Aorta (tissue), 5 donors: ENCODE results near the gene CTNNBIP1. TPM values are rescaled to one million over a fixed set of nuclear protein-coding genes. Genes with fewer than 3 reads are reported as not detected.

Experiments
- ATAC-seq: fragments of 200-7000 bp; cut with Tn5 transposase; one replicate; pipeline ENCODE4 v1.9.1; 2022; ENCODE audit warnings: moderate library complexity; ENCODE audit not compliant: low FRiP score
- DNase-seq, 2 donors: peaks; one replicate each; pipeline ENCODE4 v3.0.0-alpha.2; 2020
- H3K27ac ChIP-seq, 2 donors: one replicate each; pipeline ENCODE4 v1.5.1; 2013; ENCODE audit warnings: low read length in 2 of 2, mild to moderate bottlenecking in 2 of 2, moderate library complexity in 2 of 2, control low read depth in 1 of 2, inconsistent platforms in 1 of 2, low read depth in 1 of 2
- H3K27me3 ChIP-seq, 2 donors: one replicate each; pipeline ENCODE4 v1.6.1; 2013; ENCODE audit warnings: control low read depth in 1 of 2, low read length in 1 of 2, mild to moderate bottlenecking in 1 of 2, moderate library complexity in 1 of 2; ENCODE audit not compliant: insufficient read depth in 2 of 2, control insufficient read depth in 1 of 2
- H3K36me3 ChIP-seq, 2 donors: one replicate each; pipeline ENCODE4 v1.6.1; 2013; ENCODE audit warnings: control low read depth in 1 of 2, low read length in 1 of 2, mild to moderate bottlenecking in 1 of 2; ENCODE audit not compliant: insufficient read depth in 2 of 2, control insufficient read depth in 1 of 2
- H3K4me1 ChIP-seq, 2 donors: one replicate each; pipeline ENCODE4 v1.6.1; 2013; ENCODE audit warnings: low read length in 2 of 2, control low read depth in 1 of 2, mild to moderate bottlenecking in 1 of 2, moderate library complexity in 1 of 2; ENCODE audit not compliant: insufficient read depth in 2 of 2, control insufficient read depth in 1 of 2
- H3K4me3 ChIP-seq, 2 donors: one replicate each; pipeline ENCODE4 v1.5.1; 2013; ENCODE audit warnings: low read length in 2 of 2, control low read depth in 1 of 2, mild to moderate bottlenecking in 1 of 2
- H3K9me3 ChIP-seq: one replicate; pipeline ENCODE4 v1.6.1; 2013; ENCODE audit warnings: mild to moderate bottlenecking, low read length; ENCODE audit not compliant: control insufficient read depth
- WGBS, 2 donors: extraction: QIAGEN DNeasy Blood & Tissue Kit; methylation state at CpG; one replicate each; pipeline ENCODE4 v1.1.7; 2013; 5-methylcytosine and 5-hydroxymethylcytosine counted together
- intact Hi-C, 2 donors: fragments of 100-400 bp; cut with DNase I; formaldehyde crosslinking; loops; one replicate each; pipeline versions ENCODE4 v1.14.2 to v1.15.0; 2022
- long read RNA-seq, 2 donors: library from polyadenylated mRNA; unstranded; transcript quantifications; one replicate each; pipeline ENCODE4 v2.0.0, GENCODE V29; 2020 to 2021
- polyA plus RNA-seq, 2 donors: library from polyadenylated mRNA; stranded (reverse); fragments of 200-250 nt; gene quantifications; one replicate each; pipeline ENCODE4 v1.2.3, GENCODE V29; 2013
- total RNA-seq, 2 donors: library from RNA; stranded (reverse); fragmentation: NEBNext Ultra II Directional; extraction: Animal tissue kit (Norgen Biotek cat#: 25700); gene quantifications; one replicate each; pipeline ENCODE4 v1.2.1, GENCODE V29; 2021
- donor health status: healthy with polysubstance abuse.
- donor health status: Bipolar disorder and iron deficiency.
- donor health status: DM: no; HTN: no; CAD: no.
- donor health status: DM: no; HTN: no; CAD: no.
- donor health status: DM: yes; HTN: yes; CAD: no.

CTNNBIP1 gene, protein sequence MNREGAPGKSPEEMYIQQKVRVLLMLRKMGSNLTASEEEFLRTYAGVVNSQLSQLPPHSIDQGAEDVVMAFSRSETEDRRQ
- total RNA-seq (10 to 100 TPM; 17.5 to 18.8 TPM), polyA plus RNA-seq (10 to 100 TPM in 1 of 2 donors, 1 to 10 TPM in 1; 8.4 to 11.1 TPM)
- long read RNA-seq, donor 1, partial matches to known transcripts, result 0 of 20 reads
- long read RNA-seq, donor 1, other reads (novel, unspliced or antisense), result 17 of 20 reads
- long read RNA-seq, donor 2, transcript CTNNBIP1-204 (5 exons, 1,206 nt), result major isoform, 9 of 16 reads
- long read RNA-seq, donor 2, partial matches to known transcripts, result 0 of 16 reads
- long read RNA-seq, donor 2, other reads (novel, unspliced or antisense), result 7 of 16 reads

- WGBS, 2 donors, result 1% methylated on average over 25 to 55 of the region's 55 CpGs
- DNase-seq, result no peak
- no peak for ATAC-seq
- Histone ChIP-seq H3K9me3 (no peaks in the 10 kb centered on the region), H3K4me3 (peak within 1 kb of the TSS; percentile 85 to 90), H3K27me3 (no peaks in the 10 kb centered on the region), H3K4me1 (no peaks in the 10 kb centered on the region), H3K36me3 (no peaks in the 10 kb centered on the region), H3K27ac (peak within 1 kb of the TSS; percentile 85 to 94)
- intact Hi-C loops, result no loop called here
These were observed at the start of gene CTNNBIP1 for GRCh38 chr1:9910076-9910422. Gene CTNNBIP1, minus strand, starts transcription at chr1:9910269. Its CDS starts 38,205 bp downstream, at chr1:9872064.

- ATAC-seq, result no peak
- no peaks in the 10 kb centered on the region for H3K27me3 ChIP-seq
- H3K4me3 ChIP-seq, result no peak overlapping the region
- intact Hi-C loops, result no loop called here
- H3K4me1 ChIP-seq, result no peaks in the 10 kb centered on the region
- no peaks in the 10 kb centered on the region for H3K36me3 ChIP-seq
- H3K9me3 ChIP-seq, result no peaks in the 10 kb centered on the region
- H3K27ac ChIP-seq, result no peak overlapping the region
- DNase-seq, result peak in 1 of 2 donors; percentile 17
- 92 to 94% methylated on average over 8 of the region's 8 CpGs for WGBS, 2 donors
These were observed 47.7 kb upstream of the CTNNBIP1 start for GRCh38 chr1:9957726-9958125.

- ATAC-seq, result no peak
- intact Hi-C loops, result loop anchor here in 1 of 2 donors (10.0 kb wide), 3 partner anchors 178 to 478 kb away; no protein-coding TSS in a partner anchor
- WGBS, 2 donors, result 94% methylated on average over 2 of the region's 2 CpGs
These were observed 36.2 kb upstream of the CTNNBIP1 start for GRCh38 chr1:9946315-9946714.

DNA sequence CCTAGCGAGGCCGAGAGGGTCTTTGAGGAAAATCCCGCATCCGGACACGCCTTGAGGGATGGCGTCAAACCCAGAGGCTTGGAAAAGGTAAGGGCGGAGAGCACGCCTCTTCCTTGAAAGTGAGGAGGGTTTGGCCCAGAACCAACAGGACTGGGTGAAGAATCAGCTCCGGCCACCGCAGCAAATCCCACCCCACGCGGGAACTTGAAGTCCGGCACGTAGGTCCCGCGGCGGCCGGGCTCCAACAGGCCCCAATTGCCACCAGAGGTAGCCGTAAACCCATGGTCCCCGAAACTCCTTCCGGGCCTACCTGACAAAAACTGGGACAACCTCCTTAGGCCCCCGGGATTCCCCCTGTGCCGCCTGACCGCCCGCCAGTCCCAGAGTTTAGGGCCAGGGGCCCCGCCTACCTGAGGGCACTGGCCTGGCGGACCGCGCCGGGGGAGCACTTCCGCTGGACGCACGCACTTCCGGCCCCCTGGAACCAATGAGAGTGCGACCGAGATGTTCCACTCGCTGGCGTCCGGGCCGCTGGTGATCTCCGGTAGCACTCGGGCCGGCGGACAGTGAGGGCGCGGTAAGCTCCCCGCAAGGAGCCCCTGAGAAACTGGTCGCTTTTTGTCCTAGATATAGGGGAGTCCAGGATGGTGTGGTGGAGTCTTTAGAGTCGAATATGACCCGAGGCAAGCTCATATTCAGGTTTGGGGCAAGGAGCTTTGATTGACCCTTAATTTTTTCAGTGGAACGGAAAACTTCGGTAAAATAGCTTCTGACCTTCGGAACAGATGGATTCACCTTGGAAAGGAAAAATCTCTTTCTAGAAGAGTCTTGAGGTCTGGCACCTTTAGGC, 33.1 kb upstream of the CTNNBIP1 start, which contains the start of the genes LZIC and NMNAT1:
Gene LZIC, minus strand, starts transcription at position 453 of the 850 bp plus-strand sequence. CDS start 6,772 bp downstream, outside the sequence.
Gene NMNAT1, plus strand, starts transcription at position 537 of the 850 bp plus-strand sequence. CDS start 28,599 bp downstream, outside the sequence.
- peak within 1 kb of the TSS; percentile 32 to 71 for H3K27ac ChIP-seq
- H3K27me3 ChIP-seq, result no peaks in the 10 kb centered on the region
- DNase-seq, result peak; percentile 95 to 97
- no peaks in the 10 kb centered on the region for H3K36me3 ChIP-seq
- WGBS, 2 donors, result 0% methylated on average over 53 of the region's 53 CpGs
- peak; percentile 99 for ATAC-seq
- H3K9me3 ChIP-seq, result no peaks in the 10 kb centered on the region
- no peaks in the 10 kb centered on the region for H3K4me1 ChIP-seq
- intact Hi-C loops, result loop anchor here (1.0 to 10.0 kb wide), 7 partner anchors 66 to 482 kb away; partner anchors contain the start of gene UBE4B (in 1 of the 2)
- H3K4me3 ChIP-seq, result peak within 1 kb of the TSS; percentile 75 to 83

More at GRCh38 chr1:9946315-9946714, 36.2 kb upstream of the CTNNBIP1 start:
- H3K9me3 ChIP-seq, result no peaks in the 10 kb centered on the region
- H3K36me3 ChIP-seq, result no peaks in the 10 kb centered on the region
- no peaks in the 10 kb centered on the region for H3K4me1 ChIP-seq
- no peak overlapping the region for H3K4me3 ChIP-seq
- no peaks in the 10 kb centered on the region for H3K27me3 ChIP-seq
- DNase-seq, result no peak
- no peak overlapping the region for H3K27ac ChIP-seq

GRCh38 chr1:9942399-9942938, 32.4 kb upstream of the CTNNBIP1 start:
- DNase-seq, result no peak
- Histone ChIP-seq H3K9me3 (no peaks in the 10 kb centered on the region), H3K27me3 (no peaks in the 10 kb centered on the region), H3K4me3 (peak overlapping the region; percentile 46 to 75), H3K27ac (peak overlapping the region; percentile 32 to 71), H3K36me3 (no peaks in the 10 kb centered on the region), H3K4me1 (no peaks in the 10 kb centered on the region)
- intact Hi-C loops, result loop anchor here (1.0 to 10.0 kb wide), 7 partner anchors 65 to 482 kb away; partner anchors contain the start of gene UBE4B (in 1 of the 2)
- WGBS, 2 donors, result 0 to 1% methylated on average over 14 of the region's 14 CpGs
- ATAC-seq, result peak; percentile 55

DNA sequence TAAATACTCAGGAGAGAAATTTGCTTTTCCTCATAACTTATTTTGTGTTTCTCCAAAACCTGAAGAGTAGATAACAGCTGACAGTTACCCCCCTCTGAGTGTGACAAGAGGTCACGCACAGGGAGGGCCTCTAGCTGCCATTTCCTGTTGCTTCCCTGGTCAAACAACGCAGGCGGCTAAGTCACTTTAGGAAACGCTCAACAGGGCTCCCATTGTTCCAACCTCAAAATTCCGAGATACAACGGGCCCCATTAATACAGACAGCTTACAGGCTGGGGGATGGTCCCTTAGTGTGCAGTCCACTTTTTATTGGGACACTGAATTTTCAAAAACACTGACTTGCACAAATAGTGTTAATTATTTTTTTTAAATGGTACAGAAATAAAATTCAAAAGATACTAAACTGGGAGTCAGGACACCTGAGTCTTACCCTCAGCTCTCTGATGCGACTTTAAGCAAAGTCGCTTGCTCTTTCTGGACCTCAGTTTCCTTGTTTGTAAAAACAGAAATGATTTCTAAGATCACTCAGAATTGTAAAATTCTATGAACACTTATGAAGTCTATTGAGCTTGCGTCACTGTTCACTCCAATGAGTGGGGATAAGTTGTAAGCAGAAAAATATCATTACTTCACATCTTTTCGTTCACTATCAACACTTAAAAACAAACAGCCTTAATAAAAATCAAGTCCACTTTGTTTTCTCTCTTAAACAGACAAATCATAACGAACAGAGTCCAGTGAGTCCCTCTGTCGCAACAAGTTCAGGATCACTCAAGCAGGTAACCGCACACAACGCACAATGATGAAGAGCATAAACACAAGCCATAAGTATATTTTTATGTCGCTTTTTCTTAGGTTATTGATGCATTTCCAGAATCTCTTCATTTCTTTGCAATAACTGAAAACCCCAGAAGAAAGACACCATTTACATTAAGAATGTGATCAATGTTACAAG, 19.6 kb upstream of the CTNNBIP1 start:
- intact Hi-C loops, result no loop called here
- Histone ChIP-seq H3K4me1 (no peaks in the 10 kb centered on the region), H3K4me3 (no peak overlapping the region), H3K27ac (no peak overlapping the region), H3K27me3 (no peaks in the 10 kb centered on the region), H3K36me3 (peaks cover 0 to 1% of the 10 kb centered on the region in 2 donors), H3K9me3 (no peaks in the 10 kb centered on the region)
- no peak for DNase-seq
- no peak for ATAC-seq
- 77 to 81% methylated on average over 15 of the region's 15 CpGs for WGBS, 2 donors

DNA sequence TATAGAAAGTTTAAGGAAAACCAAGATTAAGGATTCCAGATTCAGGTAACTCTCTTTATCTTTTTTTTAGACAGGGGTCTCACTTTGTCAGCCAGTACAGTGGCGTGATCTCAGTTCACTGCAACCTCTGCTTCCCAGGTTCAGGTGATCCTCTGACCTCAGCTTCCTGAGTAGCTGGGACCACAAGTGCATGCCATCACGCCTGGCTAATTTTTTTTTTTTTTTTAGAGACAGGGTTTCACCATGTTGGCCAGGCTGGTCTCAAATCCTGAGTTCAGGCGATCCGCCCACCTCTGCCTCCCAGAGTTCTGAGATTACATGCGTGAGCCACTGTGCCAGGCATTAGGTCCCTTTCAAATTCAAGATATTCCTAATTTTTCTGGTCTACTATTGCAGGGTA, 17.2 kb upstream of the CTNNBIP1 start:
- 89 to 90% methylated on average over 5 of the region's 5 CpGs for WGBS, 2 donors
- Histone ChIP-seq H3K27ac (no peak overlapping the region), H3K9me3 (no peaks in the 10 kb centered on the region), H3K27me3 (no peaks in the 10 kb centered on the region), H3K4me3 (no peak overlapping the region), H3K4me1 (no peaks in the 10 kb centered on the region), H3K36me3 (no peaks in the 10 kb centered on the region)
- no peak for DNase-seq
- ATAC-seq, result no peak
- intact Hi-C loops, result no loop called here
